NCI-H1436 (cell line): ENCODE results near the gene RHOT2.
A peak's percentile ranks its signal among the peaks of the same experiment; 100 is the strongest.

ENCODE experiments used
- DNase-seq: peaks from one replicate; lab custom pipeline; 2025; lab: John Stamatoyannopoulos, UW

Gene RHOT2

GRCh38 chr16:667780-668518 lies at the start of gene RHOT2:
Gene RHOT2, plus strand, starts transcription at chr16:668132. Its CDS starts 68 bp downstream, at chr16:668200.
- DNase-seq: peak; percentile 90

GRCh38 chr16:619476-620100 lies 48.3 kb upstream of the RHOT2 start:
- DNase-seq: no peak

- DNase-seq: no peak
Observed at GRCh38 chr16:620700-621525, 47.0 kb upstream of the RHOT2 start.

GRCh38 chr16:621526-622105 lies 46.3 kb upstream of the RHOT2 start:
- DNase-seq: no peak

GRCh38 chr16:622920-623280 lies 45.0 kb upstream of the RHOT2 start:
- no peak for DNase-seq

GRCh38 chr16:624526-625070 lies 43.3 kb upstream of the RHOT2 start:
- no peak for DNase-seq

GRCh38 chr16:625117-625976 lies 42.6 kb upstream of the RHOT2 start:
- no peak for DNase-seq

GRCh38 chr16:625977-626765 lies 41.8 kb upstream of the RHOT2 start:
- DNase-seq: no peak

GRCh38 chr16:626787-627453 lies 41.0 kb upstream of the RHOT2 start:
- no peak for DNase-seq

GRCh38 chr16:627454-628239 lies 40.3 kb upstream of the RHOT2 start:
- no peak for DNase-seq

- no peak for DNase-seq
Observed at GRCh38 chr16:628321-629061, 39.4 kb upstream of the RHOT2 start.

- DNase-seq: no peak
Observed at GRCh38 chr16:629185-629832, 38.6 kb upstream of the RHOT2 start.

- no peak for DNase-seq
Observed at GRCh38 chr16:629833-630248, 38.1 kb upstream of the RHOT2 start.

GRCh38 chr16:630249-630814 lies 37.6 kb upstream of the RHOT2 start:
- DNase-seq: no peak

GRCh38 chr16:630815-631405 lies 37.0 kb upstream of the RHOT2 start, which contains the start of gene WFIKKN1:
Gene WFIKKN1, plus strand, starts transcription at chr16:630985. Its CDS starts 269 bp downstream, at chr16:631254.
- DNase-seq: no peak

- DNase-seq: no peak
Observed at GRCh38 chr16:631808-632358, 36.0 kb upstream of the RHOT2 start.
